HEK293 (cell line): ENCODE measurements around the gene SNRNP70.
A peak's percentile ranks its signal among the peaks of the same experiment; 100 is the strongest.

Experiments used
- KLF10 ChIP-seq: fragments of 450-650 bp; IDR thresholded peaks from 2 replicates; pipeline ENCODE4 v1.5.1; 2018; ENCODE audit warnings: missing biosample characterization, mild to moderate bottlenecking, missing genetic modification characterization
- KLF16 ChIP-seq: fragments of 450-650 bp; formaldehyde crosslinking; IDR thresholded peaks from 2 replicates; pipeline ENCODE4 v1.5.1; 2017; ENCODE audit warnings: missing biosample characterization, missing genetic modification characterization
- KLF7 ChIP-seq: fragments of 450-650 bp; formaldehyde crosslinking; IDR thresholded peaks from 2 replicates; pipeline ENCODE4 v1.5.1; 2016; ENCODE audit warnings: missing biosample characterization, missing genetic modification characterization, borderline replicate concordance
- KLF8 ChIP-seq: fragments of 450-650 bp; formaldehyde crosslinking; IDR thresholded peaks from 2 replicates; pipeline ENCODE4 v1.5.1; 2016; ENCODE audit warnings: missing biosample characterization, missing genetic modification characterization
- OVOL3 ChIP-seq: fragments of 450-650 bp; formaldehyde crosslinking; IDR thresholded peaks from 2 replicates; pipeline ENCODE4 v1.5.1; 2016; ENCODE audit warnings: missing biosample characterization, missing genetic modification characterization
- SETDB1 ChIP-seq: IDR thresholded peaks from one replicate; pipeline ENCODE4 v1.6.1; 2017; ENCODE audit warnings: mild to moderate bottlenecking, low read length, moderate library complexity, mixed read lengths; ENCODE audit not compliant: insufficient read length
- TCF7L2 ChIP-seq: IDR thresholded peaks from 2 replicates; pipeline ENCODE4 v1.6.1; 2011; ENCODE audit warnings: low read depth, mild to moderate bottlenecking, inconsistent platforms, low read length, moderate library complexity, borderline replicate concordance
- WT1 ChIP-seq: fragments of 450-650 bp; formaldehyde crosslinking; IDR thresholded peaks from 2 replicates; pipeline ENCODE4 v1.5.1; 2016; ENCODE audit warnings: missing biosample characterization, missing genetic modification characterization
- YY2 ChIP-seq: fragments of 450-650 bp; formaldehyde crosslinking; IDR thresholded peaks from 2 replicates; pipeline ENCODE4 v1.5.1; 2016; ENCODE audit warnings: missing biosample characterization, missing genetic modification characterization
- ZBTB6 ChIP-seq: fragments of 450-650 bp; formaldehyde crosslinking; IDR thresholded peaks from 2 replicates; pipeline ENCODE4 v1.5.1; 2017; ENCODE audit warnings: missing biosample characterization, missing genetic modification characterization
- ZEB2 ChIP-seq: fragments of 450-650 bp; formaldehyde crosslinking; IDR thresholded peaks from 2 replicates; pipeline ENCODE4 v1.5.1; 2016; ENCODE audit warnings: missing biosample characterization, missing genetic modification characterization
- ZNF10 ChIP-seq: fragments of 450-650 bp; formaldehyde crosslinking; IDR thresholded peaks from 2 replicates; pipeline ENCODE4 v1.5.1; 2017; ENCODE audit warnings: missing biosample characterization, missing genetic modification characterization
- ZNF121 ChIP-seq: fragments of 450-650 bp; formaldehyde crosslinking; IDR thresholded peaks from 2 replicates; pipeline ENCODE4 v1.5.1; 2016; ENCODE audit warnings: missing biosample characterization, missing genetic modification characterization
- ZNF138 ChIP-seq: fragments of 450-650 bp; formaldehyde crosslinking; IDR thresholded peaks from 2 replicates; pipeline ENCODE4 v1.5.1; 2016; ENCODE audit warnings: missing biosample characterization, missing genetic modification characterization, borderline replicate concordance
- ZNF239 ChIP-seq: fragments of 450-650 bp; formaldehyde crosslinking; IDR thresholded peaks from 2 replicates; pipeline ENCODE4 v1.5.1; 2016; ENCODE audit warnings: missing biosample characterization, missing genetic modification characterization
- ZNF37A ChIP-seq: fragments of 450-650 bp; IDR thresholded peaks from 2 replicates; pipeline ENCODE4 v1.5.1; 2018; ENCODE audit warnings: missing biosample characterization, missing genetic modification characterization
- ZNF398 ChIP-seq: fragments of 450-650 bp; formaldehyde crosslinking; IDR thresholded peaks from 2 replicates; pipeline ENCODE4 v1.5.1; 2017; ENCODE audit warnings: missing biosample characterization, missing genetic modification characterization
- ZNF404 ChIP-seq: fragments of 450-650 bp; formaldehyde crosslinking; IDR thresholded peaks from 2 replicates; pipeline ENCODE4 v1.5.1; 2017; ENCODE audit warnings: missing biosample characterization, missing genetic modification characterization
- ZNF423 ChIP-seq: fragments of 450-650 bp; formaldehyde crosslinking; IDR thresholded peaks from 2 replicates; pipeline ENCODE4 v1.5.1; 2016; ENCODE audit warnings: missing biosample characterization, missing genetic modification characterization
- ZNF555 ChIP-seq: fragments of 450-650 bp; formaldehyde crosslinking; conservative IDR thresholded peaks from 2 replicates; pipeline ENCODE4 v1.5.1; 2017; ENCODE audit warnings: missing biosample characterization, mild to moderate bottlenecking, missing genetic modification characterization, inconsistent platforms
- ZNF600 ChIP-seq: fragments of 450-650 bp; formaldehyde crosslinking; IDR thresholded peaks from 2 replicates; pipeline ENCODE4 v1.5.1; 2016; ENCODE audit warnings: missing biosample characterization, missing genetic modification characterization
- ZNF621 ChIP-seq: fragments of 450-650 bp; formaldehyde crosslinking; IDR thresholded peaks from 2 replicates; pipeline ENCODE4 v1.5.1; 2017; ENCODE audit warnings: missing biosample characterization, missing genetic modification characterization
- ZNF660 ChIP-seq: fragments of 450-650 bp; IDR thresholded peaks from 2 replicates; pipeline ENCODE4 v1.5.1; 2018; ENCODE audit warnings: missing biosample characterization, mild to moderate bottlenecking, missing genetic modification characterization
- ZNF664 ChIP-seq: fragments of 450-650 bp; formaldehyde crosslinking; IDR thresholded peaks from 2 replicates; pipeline ENCODE4 v1.5.1; 2016; ENCODE audit warnings: missing biosample characterization, missing genetic modification characterization
- ZNF830 ChIP-seq: fragments of 450-650 bp; IDR thresholded peaks from 2 replicates; pipeline ENCODE4 v1.5.0; 2018; ENCODE audit warnings: missing biosample characterization, missing genetic modification characterization, low read depth, mild to moderate bottlenecking, moderate library complexity
- ZXDB ChIP-seq: fragments of 450-650 bp; formaldehyde crosslinking; IDR thresholded peaks from 2 replicates; pipeline ENCODE4 v1.5.1; 2016; ENCODE audit warnings: missing biosample characterization, missing genetic modification characterization
- TF ChIP-seq, protein P1 (sequence below): fragments of 450-650 bp; formaldehyde crosslinking; IDR thresholded peaks from 2 replicates; pipeline ENCODE4 v1.5.1; 2016; ENCODE audit warnings: missing biosample characterization, missing genetic modification characterization
- TF ChIP-seq, protein P2 (sequence below): fragments of 450-650 bp; formaldehyde crosslinking; IDR thresholded peaks from 2 replicates; pipeline ENCODE4 v1.5.1; 2016; ENCODE audit warnings: missing biosample characterization, missing genetic modification characterization
- TF ChIP-seq, protein P3 (sequence below): fragments of 450-650 bp; formaldehyde crosslinking; IDR thresholded peaks from 2 replicates; pipeline ENCODE4 v1.5.1; 2017; ENCODE audit warnings: missing biosample characterization, missing genetic modification characterization
- TF ChIP-seq, protein P4 (sequence below): fragments of 450-650 bp; formaldehyde crosslinking; IDR thresholded peaks from 2 replicates; pipeline ENCODE4 v1.5.1; 2016; ENCODE audit warnings: missing biosample characterization, missing genetic modification characterization, low read depth

SNRNP70 gene

DNA sequence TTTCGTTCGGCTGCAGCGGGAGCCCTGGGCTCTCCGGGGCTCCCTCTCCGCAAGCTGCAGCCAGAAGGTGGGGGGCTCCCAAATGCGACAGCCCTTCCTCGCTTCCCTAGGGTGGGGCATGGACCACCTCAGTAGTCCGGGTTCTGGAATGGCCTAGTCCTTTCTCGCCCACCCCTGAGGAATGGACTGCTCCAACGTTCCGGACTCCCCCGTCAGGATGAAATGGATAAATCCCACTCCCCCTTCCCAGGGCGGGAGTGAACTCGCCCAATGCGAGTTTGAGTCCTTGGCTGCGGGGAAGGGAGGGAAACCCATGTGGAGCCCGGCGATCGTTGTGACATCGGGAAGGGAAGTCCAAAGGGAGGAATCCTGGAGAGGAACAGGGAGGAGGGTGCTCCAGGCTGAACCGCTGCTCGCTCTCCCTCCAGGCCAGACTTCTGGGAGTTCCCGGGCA is 64.4 kb downstream of the SNRNP70 start (continued):
- TF ChIP-seq ZNF664 (tag by site-specific recombination) (peak; percentile 4; the same call in 1 of the 2 replicates), WT1 (tag by site-specific recombination) (peak; percentile 18; the same call in 1 of the 2 replicates), KLF8 (tag by site-specific recombination) (0 out of 2 replicates have a peak, but pooled peaks have one; percentile 33), ZNF423 (no peak), ZNF121 (tag by site-specific recombination) (no peak), OVOL3 (no peak), ZEB2 (tag by site-specific recombination) (peak; percentile 38; the same call in 1 of the 2 replicates), SETDB1 (no peak), ZNF555 (tag by site-specific recombination) (no peak), ZNF10 (tag by site-specific recombination) (0 out of 2 replicates have a peak, but pooled peaks have one; percentile 38), ZNF138 (tag by site-specific recombination) (no peak), ZBTB6 (tag by site-specific recombination) (peak; percentile 50; the same call in 1 of the 2 replicates), KLF16 (tag by site-specific recombination) (peak; percentile 57; the same call in 1 of the 2 replicates), KLF7 (tag by site-specific recombination) (peak; percentile 57; the same call in 1 of the 2 replicates), ZXDB (peak; percentile 64), ZNF398 (peak; percentile 52; the same call in 1 of the 2 replicates), KLF10 (tag by site-specific recombination) (0 out of 2 replicates have a peak, but pooled peaks have one; percentile 10), YY2 (tag by site-specific recombination) (no peak), ZNF37A (tag by site-specific recombination) (no peak), ZNF830 (tag by site-specific recombination) (no peak), ZNF600 (peak; percentile 88), ZNF660 (tag by site-specific recombination) (peak; percentile 30; the same call in 1 of the 2 replicates), TCF7L2 (peak; percentile 51; the same call in 1 of the 2 replicates), ZNF404 (tag by site-specific recombination) (no peak), ZNF621 (tag by site-specific recombination) (no peak), ZNF239 (tag by site-specific recombination) (0 out of 2 replicates have a peak, but pooled peaks have one; percentile 8)
- TF ChIP-seq, protein P1, sequence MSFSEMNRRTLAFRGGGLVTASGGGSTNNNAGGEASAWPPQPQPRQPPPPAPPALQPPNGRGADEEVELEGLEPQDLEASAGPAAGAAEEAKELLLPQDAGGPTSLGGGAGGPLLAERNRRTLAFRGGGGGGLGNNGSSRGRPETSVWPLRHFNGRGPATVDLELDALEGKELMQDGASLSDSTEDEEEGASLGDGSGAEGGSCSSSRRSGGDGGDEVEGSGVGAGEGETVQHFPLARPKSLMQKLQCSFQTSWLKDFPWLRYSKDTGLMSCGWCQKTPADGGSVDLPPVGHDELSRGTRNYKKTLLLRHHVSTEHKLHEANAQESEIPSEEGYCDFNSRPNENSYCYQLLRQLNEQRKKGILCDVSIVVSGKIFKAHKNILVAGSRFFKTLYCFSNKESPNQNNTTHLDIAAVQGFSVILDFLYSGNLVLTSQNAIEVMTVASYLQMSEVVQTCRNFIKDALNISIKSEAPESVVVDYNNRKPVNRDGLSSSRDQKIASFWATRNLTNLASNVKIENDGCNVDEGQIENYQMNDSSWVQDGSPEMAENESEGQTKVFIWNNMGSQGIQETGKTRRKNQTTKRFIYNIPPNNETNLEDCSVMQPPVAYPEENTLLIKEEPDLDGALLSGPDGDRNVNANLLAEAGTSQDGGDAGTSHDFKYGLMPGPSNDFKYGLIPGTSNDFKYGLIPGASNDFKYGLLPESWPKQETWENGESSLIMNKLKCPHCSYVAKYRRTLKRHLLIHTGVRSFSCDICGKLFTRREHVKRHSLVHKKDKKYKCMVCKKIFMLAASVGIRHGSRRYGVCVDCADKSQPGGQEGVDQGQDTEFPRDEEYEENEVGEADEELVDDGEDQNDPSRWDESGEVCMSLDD (tag by site-specific recombination): peak; percentile 82
- TF ChIP-seq, protein P2, sequence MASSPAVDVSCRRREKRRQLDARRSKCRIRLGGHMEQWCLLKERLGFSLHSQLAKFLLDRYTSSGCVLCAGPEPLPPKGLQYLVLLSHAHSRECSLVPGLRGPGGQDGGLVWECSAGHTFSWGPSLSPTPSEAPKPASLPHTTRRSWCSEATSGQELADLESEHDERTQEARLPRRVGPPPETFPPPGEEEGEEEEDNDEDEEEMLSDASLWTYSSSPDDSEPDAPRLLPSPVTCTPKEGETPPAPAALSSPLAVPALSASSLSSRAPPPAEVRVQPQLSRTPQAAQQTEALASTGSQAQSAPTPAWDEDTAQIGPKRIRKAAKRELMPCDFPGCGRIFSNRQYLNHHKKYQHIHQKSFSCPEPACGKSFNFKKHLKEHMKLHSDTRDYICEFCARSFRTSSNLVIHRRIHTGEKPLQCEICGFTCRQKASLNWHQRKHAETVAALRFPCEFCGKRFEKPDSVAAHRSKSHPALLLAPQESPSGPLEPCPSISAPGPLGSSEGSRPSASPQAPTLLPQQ (tag by site-specific recombination): peak; percentile 25; the same call in 1 of the 2 replicates
- TF ChIP-seq, protein P3, sequence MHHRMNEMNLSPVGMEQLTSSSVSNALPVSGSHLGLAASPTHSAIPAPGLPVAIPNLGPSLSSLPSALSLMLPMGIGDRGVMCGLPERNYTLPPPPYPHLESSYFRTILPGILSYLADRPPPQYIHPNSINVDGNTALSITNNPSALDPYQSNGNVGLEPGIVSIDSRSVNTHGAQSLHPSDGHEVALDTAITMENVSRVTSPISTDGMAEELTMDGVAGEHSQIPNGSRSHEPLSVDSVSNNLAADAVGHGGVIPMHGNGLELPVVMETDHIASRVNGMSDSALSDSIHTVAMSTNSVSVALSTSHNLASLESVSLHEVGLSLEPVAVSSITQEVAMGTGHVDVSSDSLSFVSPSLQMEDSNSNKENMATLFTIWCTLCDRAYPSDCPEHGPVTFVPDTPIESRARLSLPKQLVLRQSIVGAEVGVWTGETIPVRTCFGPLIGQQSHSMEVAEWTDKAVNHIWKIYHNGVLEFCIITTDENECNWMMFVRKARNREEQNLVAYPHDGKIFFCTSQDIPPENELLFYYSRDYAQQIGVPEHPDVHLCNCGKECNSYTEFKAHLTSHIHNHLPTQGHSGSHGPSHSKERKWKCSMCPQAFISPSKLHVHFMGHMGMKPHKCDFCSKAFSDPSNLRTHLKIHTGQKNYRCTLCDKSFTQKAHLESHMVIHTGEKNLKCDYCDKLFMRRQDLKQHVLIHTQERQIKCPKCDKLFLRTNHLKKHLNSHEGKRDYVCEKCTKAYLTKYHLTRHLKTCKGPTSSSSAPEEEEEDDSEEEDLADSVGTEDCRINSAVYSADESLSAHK (tag by site-specific recombination): peak; percentile 44; the same call in 1 of the 2 replicates
- TF ChIP-seq, protein P4, sequence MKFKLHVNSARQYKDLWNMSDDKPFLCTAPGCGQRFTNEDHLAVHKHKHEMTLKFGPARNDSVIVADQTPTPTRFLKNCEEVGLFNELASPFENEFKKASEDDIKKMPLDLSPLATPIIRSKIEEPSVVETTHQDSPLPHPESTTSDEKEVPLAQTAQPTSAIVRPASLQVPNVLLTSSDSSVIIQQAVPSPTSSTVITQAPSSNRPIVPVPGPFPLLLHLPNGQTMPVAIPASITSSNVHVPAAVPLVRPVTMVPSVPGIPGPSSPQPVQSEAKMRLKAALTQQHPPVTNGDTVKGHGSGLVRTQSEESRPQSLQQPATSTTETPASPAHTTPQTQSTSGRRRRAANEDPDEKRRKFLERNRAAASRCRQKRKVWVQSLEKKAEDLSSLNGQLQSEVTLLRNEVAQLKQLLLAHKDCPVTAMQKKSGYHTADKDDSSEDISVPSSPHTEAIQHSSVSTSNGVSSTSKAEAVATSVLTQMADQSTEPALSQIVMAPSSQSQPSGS (tag by site-specific recombination): no peak
